Esophagus squamous epithelium (tissue), 4 donors: ENCODE data around the gene BMPER.

Experiments
- CTCF ChIP-seq, 6 experiments: fragments of 450-650 bp in 4 of 6; fragments of 200-600 bp in 2 of 6; sonication (generic) in 2 of 6; IDR thresholded peaks; one replicate each; pipeline ENCODE4 v1.5.1; 2016 to 2019; ENCODE audit warnings: antibody characterized with exemption in 6 of 6, mild to moderate bottlenecking in 4 of 6, moderate library complexity in 4 of 6
- POLR2A ChIP-seq, 4 donors: fragments of 450-650 bp; IDR thresholded peaks; one replicate each; pipeline ENCODE4 v1.6.1; 2017; ENCODE audit warnings: antibody characterized with exemption in 4 of 4, mild to moderate bottlenecking in 4 of 4, moderate library complexity in 3 of 4

GRCh38 chr7:33940503-33940902 is 35.2 kb downstream of the BMPER start:
- TF ChIP-seq CTCF (IDR thresholded peaks at IDR 0.05) (no peak), POLR2A (IDR thresholded peaks at IDR 0.05) (no peak)
